Upper lobe of left lung (tissue), 4 donors: ENCODE results near the gene GSK3A.

ENCODE experiments used
- EP300 ChIP-seq, 4 donors: sonication (generic); formaldehyde crosslinking; IDR thresholded peaks; one replicate each; pipeline ENCODE4 v1.5.1; 2017; ENCODE audit warnings: antibody characterized with exemption in 4 of 4, control low read depth in 2 of 4
- POLR2A ChIP-seq, 4 donors: fragments of 450-650 bp; IDR thresholded peaks; one replicate each; pipeline ENCODE4 v1.5.1; 2016 to 2017; ENCODE audit warnings: antibody characterized with exemption in 4 of 4, mild to moderate bottlenecking in 2 of 4
- TF ChIP-seq, protein P1 (sequence below), 6 experiments: fragments of 450-650 bp in 4 of 6; fragments of 200-600 bp in 2 of 6; sonication (generic) in 2 of 6; IDR thresholded peaks; one replicate each; pipeline ENCODE4 v1.5.1; 2016 to 2019; ENCODE audit warnings: antibody characterized with exemption in 6 of 6

DNA sequence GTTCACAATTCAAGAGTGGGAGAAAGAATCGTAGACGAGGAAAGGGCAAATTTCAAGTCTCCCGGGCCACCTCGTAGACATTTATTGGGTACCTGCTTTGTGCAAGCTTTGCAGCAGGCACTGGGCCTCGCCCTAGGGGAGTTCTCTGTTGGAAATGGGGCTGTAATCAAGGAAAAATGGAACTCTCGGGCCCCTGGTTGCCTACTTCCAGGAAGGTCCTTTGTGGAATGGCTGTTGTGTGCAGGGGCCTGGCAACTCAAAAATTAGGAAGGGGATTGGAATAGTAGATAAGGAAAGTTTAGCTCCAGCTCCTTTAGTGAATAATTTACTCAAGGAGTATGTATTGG, 21.7 kb downstream of the GSK3A start:
- TF ChIP-seq, protein P1, sequence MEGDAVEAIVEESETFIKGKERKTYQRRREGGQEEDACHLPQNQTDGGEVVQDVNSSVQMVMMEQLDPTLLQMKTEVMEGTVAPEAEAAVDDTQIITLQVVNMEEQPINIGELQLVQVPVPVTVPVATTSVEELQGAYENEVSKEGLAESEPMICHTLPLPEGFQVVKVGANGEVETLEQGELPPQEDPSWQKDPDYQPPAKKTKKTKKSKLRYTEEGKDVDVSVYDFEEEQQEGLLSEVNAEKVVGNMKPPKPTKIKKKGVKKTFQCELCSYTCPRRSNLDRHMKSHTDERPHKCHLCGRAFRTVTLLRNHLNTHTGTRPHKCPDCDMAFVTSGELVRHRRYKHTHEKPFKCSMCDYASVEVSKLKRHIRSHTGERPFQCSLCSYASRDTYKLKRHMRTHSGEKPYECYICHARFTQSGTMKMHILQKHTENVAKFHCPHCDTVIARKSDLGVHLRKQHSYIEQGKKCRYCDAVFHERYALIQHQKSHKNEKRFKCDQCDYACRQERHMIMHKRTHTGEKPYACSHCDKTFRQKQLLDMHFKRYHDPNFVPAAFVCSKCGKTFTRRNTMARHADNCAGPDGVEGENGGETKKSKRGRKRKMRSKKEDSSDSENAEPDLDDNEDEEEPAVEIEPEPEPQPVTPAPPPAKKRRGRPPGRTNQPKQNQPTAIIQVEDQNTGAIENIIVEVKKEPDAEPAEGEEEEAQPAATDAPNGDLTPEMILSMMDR (IDR thresholded peaks at IDR 0.05): no peak
- TF ChIP-seq POLR2A (IDR thresholded peaks at IDR 0.05) (no peak), EP300 (IDR thresholded peaks at IDR 0.05) (no peak)
